Subcutaneous abdominal adipose tissue (tissue), 5 donors: ENCODE data around the gene SCN2B.

Source experiments
- H3K27ac ChIP-seq: one replicate; pipeline ENCODE4 v1.7.0; 2013; ENCODE audit warnings: low read depth, mild to moderate bottlenecking, inconsistent platforms, low read length, moderate library complexity
- H3K27me3 ChIP-seq, 5 donors: one replicate each; pipeline ENCODE4 v1.7.0; 2013; ENCODE audit warnings: low read length in 5 of 5, inconsistent platforms in 1 of 5; ENCODE audit not compliant: control insufficient read depth in 5 of 5, insufficient read depth in 4 of 5
- H3K36me3 ChIP-seq, 5 donors: one replicate each; pipeline ENCODE4 v1.7.0; 2013; ENCODE audit warnings: low read length in 5 of 5; ENCODE audit not compliant: control insufficient read depth in 5 of 5, insufficient read depth in 5 of 5
- H3K4me1 ChIP-seq, 5 donors: one replicate each; pipeline ENCODE4 v1.7.0; 2013; ENCODE audit warnings: low read length in 5 of 5, mild to moderate bottlenecking in 3 of 5, moderate library complexity in 1 of 5; ENCODE audit not compliant: control insufficient read depth in 5 of 5, insufficient read depth in 5 of 5
- H3K4me3 ChIP-seq, 5 donors: one replicate each; pipeline ENCODE4 v1.7.0; 2013; ENCODE audit warnings: low read length in 5 of 5, low read depth in 1 of 5
- H3K9ac ChIP-seq, 5 donors: one replicate each; pipeline ENCODE4 v1.7.0; 2013; ENCODE audit warnings: low read length in 5 of 5, mild to moderate bottlenecking in 4 of 5, moderate library complexity in 3 of 5
- H3K9me3 ChIP-seq, 5 donors: one replicate each; pipeline ENCODE4 v1.7.0; 2013; ENCODE audit warnings: low read length in 5 of 5; ENCODE audit not compliant: control insufficient read depth in 5 of 5
- donor health status: healthy.
- donor health status: healthy.
- donor health status: healthy.
- donor health status: healthy.
- donor health status: healthy.

The SCN2B gene

GRCh38 chr11:118216621-118217481, 40.4 kb upstream of the SCN2B start:
- Histone ChIP-seq H3K27me3 (peaks cover 0 to 6% (median 0%) of the 10 kb centered on the region in 5 donors), H3K9me3 (no peaks in the 10 kb centered on the region), H3K9ac (no peak overlapping the region), H3K27ac (no peak overlapping the region), H3K4me3 (no peak overlapping the region), H3K36me3 (peaks cover 0 to under 1% (median 0%) of the 10 kb centered on the region in 5 donors), H3K4me1 (peaks cover 0 to 31% (median 16%) of the 10 kb centered on the region in 5 donors)

DNA sequence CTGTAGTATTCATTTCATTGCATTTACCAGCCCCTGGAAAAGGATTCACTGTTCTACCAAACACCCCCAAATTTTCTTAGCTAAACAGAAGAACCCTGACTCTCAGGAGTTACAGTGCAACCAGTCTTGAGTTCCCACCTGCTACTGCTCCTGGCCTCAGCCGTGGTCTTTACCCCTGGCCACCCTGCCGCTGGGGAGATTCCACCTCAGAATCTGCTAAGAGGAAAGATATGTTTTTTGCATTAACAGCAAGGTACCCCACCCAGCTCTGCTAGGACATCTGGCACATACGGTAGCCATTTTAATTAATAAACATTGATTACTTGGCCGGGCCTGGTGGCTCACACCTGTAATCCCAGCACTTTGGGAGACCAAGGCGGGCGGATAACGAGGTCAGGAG, 39.3 kb upstream of the SCN2B start:
- H3K4me3 ChIP-seq: no peak overlapping the region
- H3K4me1 ChIP-seq: peaks cover 0 to 35% (median 16%) of the 10 kb centered on the region in 5 donors
- no peaks in the 10 kb centered on the region for H3K9me3 ChIP-seq
- peaks cover 0 to 4% (median 0%) of the 10 kb centered on the region in 5 donors for H3K27me3 ChIP-seq
- H3K36me3 ChIP-seq: peaks cover 0 to 3% (median 0%) of the 10 kb centered on the region in 5 donors
- no peak overlapping the region for H3K27ac ChIP-seq
- H3K9ac ChIP-seq: no peak overlapping the region

- Histone ChIP-seq H3K9me3 (no peaks in the 10 kb centered on the region), H3K4me1 (peaks cover 0 to 33% (median 18%) of the 10 kb centered on the region in 5 donors), H3K27me3 (peaks cover 0 to 3% (median 0%) of the 10 kb centered on the region in 5 donors), H3K4me3 (no peak overlapping the region), H3K36me3 (peaks cover 0 to 3% (median 0%) of the 10 kb centered on the region in 5 donors), H3K9ac (no peak overlapping the region), H3K27ac (no peak overlapping the region)
Measured at GRCh38 chr11:118215262-118215661, 38.8 kb upstream of the SCN2B start.

- H3K4me3 ChIP-seq: no peak overlapping the region
- H3K27ac ChIP-seq: no peak overlapping the region
- H3K27me3 ChIP-seq: peaks cover 0 to 2% (median 0%) of the 10 kb centered on the region in 5 donors
- peaks cover 0 to 3% (median 0%) of the 10 kb centered on the region in 5 donors for H3K36me3 ChIP-seq
- no peaks in the 10 kb centered on the region for H3K9me3 ChIP-seq
- H3K9ac ChIP-seq: no peak overlapping the region
- H3K4me1 ChIP-seq: peaks cover 0 to 27% (median 13%) of the 10 kb centered on the region in 5 donors
Measured at GRCh38 chr11:118214210-118214914, 37.9 kb upstream of the SCN2B start.

DNA sequence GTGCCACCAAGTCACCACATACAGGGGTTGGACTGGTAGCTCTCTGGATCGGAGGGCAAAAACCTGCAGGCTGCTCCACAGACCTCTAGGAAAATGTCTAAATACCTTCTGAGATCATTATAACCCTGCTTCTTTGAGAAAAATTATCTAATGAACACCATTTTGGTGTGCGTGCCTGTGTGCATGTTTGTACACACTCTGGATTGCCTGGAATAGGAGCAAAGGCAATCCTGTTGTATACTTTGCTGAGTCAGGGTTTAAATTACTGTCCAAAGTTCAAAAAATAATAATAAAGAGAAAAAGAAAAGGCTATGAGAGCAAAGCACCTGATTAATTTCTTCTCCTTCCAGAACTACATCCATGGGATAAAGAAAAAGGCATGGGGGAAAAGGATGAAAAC, 37.3 kb upstream of the SCN2B start:
- Histone ChIP-seq H3K4me3 (no peak overlapping the region), H3K4me1 (peaks cover 0 to 25% (median 12%) of the 10 kb centered on the region in 5 donors), H3K9me3 (no peaks in the 10 kb centered on the region), H3K27ac (no peak overlapping the region), H3K9ac (no peak overlapping the region), H3K27me3 (peaks cover 0 to 2% (median 0%) of the 10 kb centered on the region in 5 donors), H3K36me3 (peaks cover 0 to 3% (median 0%) of the 10 kb centered on the region in 5 donors)

DNA sequence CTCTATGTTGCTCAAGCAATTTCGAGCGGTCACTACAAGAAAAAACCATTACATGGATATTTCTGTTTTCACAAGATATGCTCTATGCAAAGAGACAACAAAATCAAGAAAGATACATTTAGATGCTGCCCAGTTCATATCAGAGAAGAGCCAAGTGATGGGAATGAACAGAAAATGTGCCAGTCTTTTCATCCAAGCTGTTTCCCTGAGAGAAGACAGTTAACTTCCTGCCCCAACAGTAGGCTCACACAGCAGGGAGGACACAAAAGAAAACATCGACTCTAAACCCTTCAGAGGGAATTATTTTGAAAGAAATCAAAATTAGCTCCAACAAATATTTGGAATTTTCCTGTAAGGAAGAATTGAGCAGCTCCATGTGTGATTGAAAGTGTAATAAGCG, 36.8 kb upstream of the SCN2B start:
- Histone ChIP-seq H3K9me3 (no peaks in the 10 kb centered on the region), H3K27me3 (peaks cover 0 to 2% (median 0%) of the 10 kb centered on the region in 5 donors), H3K4me1 (peaks cover 0 to 27% (median 12%) of the 10 kb centered on the region in 5 donors), H3K9ac (no peak overlapping the region), H3K27ac (no peak overlapping the region), H3K4me3 (no peak overlapping the region), H3K36me3 (peaks cover 0 to 3% (median 0%) of the 10 kb centered on the region in 5 donors)

GRCh38 chr11:118212781-118213191, 36.3 kb upstream of the SCN2B start:
- H3K9ac ChIP-seq: no peak overlapping the region
- H3K9me3 ChIP-seq: no peaks in the 10 kb centered on the region
- H3K36me3 ChIP-seq: peaks cover 0 to 3% (median 0%) of the 10 kb centered on the region in 5 donors
- no peak overlapping the region for H3K27ac ChIP-seq
- peaks cover 0 to 2% (median 0%) of the 10 kb centered on the region in 5 donors for H3K27me3 ChIP-seq
- H3K4me3 ChIP-seq: no peak overlapping the region
- peaks cover 0 to 29% (median 14%) of the 10 kb centered on the region in 5 donors for H3K4me1 ChIP-seq

GRCh38 chr11:118212131-118212725, 35.8 kb upstream of the SCN2B start:
- peaks cover 0 to 2% (median 0%) of the 10 kb centered on the region in 5 donors for H3K27me3 ChIP-seq
- no peaks in the 10 kb centered on the region for H3K9me3 ChIP-seq
- H3K27ac ChIP-seq: no peak overlapping the region
- H3K36me3 ChIP-seq: peaks cover 0 to 3% (median 0%) of the 10 kb centered on the region in 5 donors
- no peak overlapping the region for H3K9ac ChIP-seq
- no peak overlapping the region for H3K4me3 ChIP-seq
- peaks cover 0 to 33% (median 18%) of the 10 kb centered on the region in 5 donors for H3K4me1 ChIP-seq

DNA sequence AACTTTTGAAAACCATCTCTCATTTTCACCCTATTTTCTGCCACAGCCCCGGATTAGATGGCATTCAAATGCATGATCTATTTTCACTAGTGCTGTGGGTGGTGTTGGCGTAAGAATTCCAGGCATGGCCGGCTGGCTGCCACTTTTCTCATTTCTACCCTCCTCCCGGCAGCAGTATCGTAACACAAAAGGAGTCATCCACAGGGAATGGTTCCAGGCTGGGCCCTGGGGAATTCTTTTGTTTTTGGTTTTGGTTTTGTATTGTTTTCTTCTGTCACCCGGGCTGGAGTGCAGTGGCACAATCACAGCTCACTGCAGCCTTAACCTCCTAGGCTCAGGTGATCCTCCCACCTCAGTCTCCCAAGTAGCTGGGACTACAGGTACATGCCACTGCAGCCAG, 34.6 kb upstream of the SCN2B start:
- peaks cover 0 to 40% (median 26%) of the 10 kb centered on the region in 5 donors for H3K4me1 ChIP-seq

More for the DNA sequence above, 34.6 kb upstream of the SCN2B start:
- Histone ChIP-seq H3K36me3 (peaks cover 0 to 3% (median 0%) of the 10 kb centered on the region in 5 donors), H3K27ac (no peak overlapping the region), H3K4me3 (no peak overlapping the region), H3K9ac (no peak overlapping the region), H3K27me3 (peaks cover 0 to 2% (median 0%) of the 10 kb centered on the region in 5 donors), H3K9me3 (no peaks in the 10 kb centered on the region)
